Ureter (tissue), 1 donor: Measurements from ENCODE around the gene KCNE1. TPM values are rescaled to one million over a fixed set of nuclear protein-coding genes. Genes with fewer than 3 reads are reported as not detected.
"Not testable (repeated sequence)": the region's sequence is repeated elsewhere in the genome, so short reads cannot be mapped to it uniquely, and the experiment has no call there.

Experiments
- DNase-seq: peaks from one replicate; pipeline ENCODE4 v3.0.0-alpha.2; 2020; ENCODE audit warnings: low spot score
- total RNA-seq: library from RNA; stranded (reverse); gene quantifications from one replicate; pipeline ENCODE4 v1.2.4, GENCODE V29; 2023
- donor health status: DM: yes; HTN: yes; CAD: no.

Gene KCNE1
- total RNA-seq, 1 donor from 2014 or later: 2.3 TPM

DNA sequence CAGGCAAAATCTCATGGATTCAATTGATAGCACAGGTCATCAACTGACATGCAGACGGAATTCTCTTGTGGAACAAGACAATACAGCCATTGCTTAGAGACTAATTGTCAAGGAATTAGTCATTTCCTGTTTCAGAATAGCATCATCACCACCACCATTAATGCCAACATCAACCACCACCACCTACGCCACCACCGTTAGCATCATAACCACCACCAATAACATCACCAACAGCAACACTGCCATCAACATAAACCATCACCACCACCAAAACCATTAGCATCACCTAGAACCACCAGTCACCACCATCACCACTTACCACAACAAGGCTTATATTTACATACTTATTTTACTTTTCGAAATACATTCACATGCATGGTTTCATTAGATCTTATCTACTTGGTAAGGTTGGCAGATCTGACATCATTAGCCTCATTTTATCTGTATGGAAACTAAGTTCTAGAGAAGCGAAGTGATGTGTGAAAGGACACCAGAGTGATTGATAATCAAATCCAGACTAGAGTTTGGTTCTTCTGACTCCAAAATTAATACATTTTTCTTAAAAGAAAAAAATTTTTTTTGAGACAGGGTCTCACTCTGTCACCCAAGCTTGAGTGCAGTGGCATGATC is 94.4 kb downstream of the KCNE1 start:
- not testable (repeated sequence) for DNase-seq

DNA sequence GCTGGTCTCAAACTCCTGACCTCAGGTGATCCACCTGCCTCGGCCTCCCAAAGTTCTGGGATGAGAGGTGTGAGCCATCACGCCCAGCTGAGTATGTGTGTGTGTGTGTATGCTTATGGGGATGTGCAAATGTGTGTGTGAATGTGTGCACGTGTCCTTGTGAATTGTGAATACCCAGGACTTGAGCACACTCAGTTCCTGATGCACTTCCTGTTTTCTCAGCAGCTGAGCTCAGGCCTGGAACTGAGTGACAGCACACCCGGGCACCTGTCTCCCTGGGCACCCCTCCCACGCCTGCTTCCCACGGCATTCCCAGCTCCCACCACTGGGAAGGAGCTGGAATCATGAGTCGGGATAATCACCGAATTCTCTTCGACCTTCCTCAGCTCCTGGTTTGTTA is 104.7 kb downstream of the KCNE1 start:
- not testable (repeated sequence) for DNase-seq

DNA sequence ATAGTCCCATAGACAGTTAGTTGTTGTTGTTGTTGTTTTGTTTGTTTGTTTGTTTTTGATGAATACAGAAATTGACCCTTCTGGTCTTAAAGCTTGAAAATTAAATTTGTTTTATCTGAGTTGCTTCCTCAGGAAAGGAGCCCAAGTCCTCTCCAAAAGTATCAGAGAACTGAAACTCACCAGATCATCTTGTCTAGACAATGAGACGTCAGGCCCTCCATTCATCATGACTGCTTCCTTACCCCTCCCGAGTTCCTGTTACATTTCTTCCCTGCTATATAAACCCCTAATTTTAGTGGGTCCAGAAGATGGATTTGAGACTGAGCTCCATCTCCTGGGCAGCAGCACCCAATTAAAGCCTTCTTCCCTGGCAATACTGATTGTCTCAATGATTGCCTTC is 105.3 kb downstream of the KCNE1 start:
- not testable (repeated sequence) for DNase-seq

DNA sequence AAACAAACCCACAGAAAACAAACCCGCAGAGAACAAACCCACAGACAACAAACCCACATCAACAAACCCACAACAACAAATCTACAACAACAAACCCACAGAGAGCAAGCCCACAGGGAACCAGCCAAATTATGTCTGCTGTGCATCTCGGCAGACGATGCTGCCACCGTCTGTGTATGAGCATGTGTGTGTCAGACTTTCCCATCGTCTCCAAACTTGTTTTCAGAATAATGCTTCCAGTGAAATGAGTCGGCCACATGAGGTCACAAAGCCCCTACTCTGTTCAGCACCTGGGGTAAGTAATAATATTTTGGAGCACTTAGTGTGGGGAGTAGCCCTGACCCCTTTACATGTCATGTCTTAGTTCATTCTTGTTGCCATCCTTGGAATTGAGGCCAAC is 105.9 kb downstream of the KCNE1 start:
- not testable (repeated sequence) for DNase-seq

DNA sequence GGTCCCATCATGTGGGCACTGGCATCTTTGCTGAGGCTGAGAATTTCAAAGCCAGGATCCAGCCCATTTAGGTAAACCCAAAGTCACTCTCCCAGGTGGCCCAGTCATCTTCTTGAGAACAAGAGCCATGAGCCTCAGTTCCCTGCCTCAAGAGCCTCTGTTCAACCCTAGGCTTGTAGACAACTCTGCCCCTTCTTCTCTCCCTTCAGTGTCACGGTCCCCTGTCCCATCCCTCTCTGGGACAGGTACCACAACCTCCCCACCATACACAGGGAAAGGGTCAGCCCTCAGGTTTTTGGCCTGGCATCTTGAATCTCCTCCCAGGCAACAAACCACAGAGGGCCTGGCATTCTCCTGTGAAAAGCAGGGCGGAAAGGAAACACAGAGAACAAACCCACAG is 106.3 kb downstream of the KCNE1 start:
- DNase-seq: not testable (repeated sequence)

DNA sequence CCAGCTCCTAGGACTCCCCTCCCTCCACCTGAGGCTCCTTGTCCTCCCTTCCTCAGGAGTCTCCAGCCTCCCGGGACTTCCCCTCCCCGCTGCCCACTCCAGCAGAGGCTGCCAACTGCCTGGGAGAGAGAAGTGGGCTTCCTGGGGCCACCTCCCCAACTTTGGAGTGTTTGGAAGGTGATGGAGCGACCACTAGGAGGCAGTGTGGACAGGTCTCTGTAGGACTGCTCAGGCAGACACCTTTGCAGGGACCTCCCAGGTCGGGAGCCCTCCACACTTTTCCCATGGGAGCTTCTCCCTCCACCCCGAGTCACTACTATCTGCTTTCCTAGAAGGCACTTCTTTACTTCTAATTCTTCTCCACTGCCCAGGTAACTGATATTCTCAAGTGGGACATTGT is 107.3 kb downstream of the KCNE1 start:
- DNase-seq: not testable (repeated sequence)

DNA sequence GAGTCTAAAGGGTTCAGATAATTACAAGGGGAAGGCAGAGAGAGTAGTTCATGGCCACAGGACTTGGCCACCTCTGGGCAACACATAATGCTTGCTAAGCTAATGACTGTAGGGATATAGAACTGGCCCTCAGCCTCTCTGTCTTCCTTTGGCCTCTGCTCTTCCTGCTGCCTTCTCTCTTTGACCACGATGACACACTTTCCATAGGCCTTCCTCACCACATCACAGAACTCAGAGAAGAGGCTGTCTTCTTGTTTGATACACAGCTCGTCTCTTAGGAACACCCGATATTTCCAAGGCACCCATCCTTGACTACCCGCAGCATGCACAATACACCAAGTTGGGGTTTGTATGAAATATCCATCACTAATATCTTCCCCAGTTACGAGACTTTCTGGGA is 111.5 kb downstream of the KCNE1 start:
- DNase-seq: not testable (repeated sequence)

Other genes starting within 250 kb of the KCNE1 start
- not detected for gene KCNE2, start 148.2 kb downstream of the KCNE1 start, total RNA-seq
- 21.3 TPM for gene SMIM11, start 136.7 kb downstream of the KCNE1 start, total RNA-seq
- gene SMIM34, start 88.3 kb downstream of the KCNE1 start, total RNA-seq: not detected
- gene RCAN1, start 102.9 kb upstream of the KCNE1 start, total RNA-seq: 22.8 TPM
- gene CLIC6, start 156.8 kb upstream of the KCNE1 start, total RNA-seq: 24.1 TPM